KOPT-K1 (cell line): ENCODE data around the gene LSMEM2.
"Not testable (repeated sequence)": the region's sequence is repeated elsewhere in the genome, so short reads cannot be mapped to it uniquely, and the experiment has no call there.

Source experiments
- H3K27ac ChIP-seq: fragments of 200-600 bp; sonication (generic); 2 replicates; pipeline ENCODE4 v1.5.1; 2016; ENCODE audit warnings: antibody characterized with exemption, mild to moderate bottlenecking, low read depth, low read length; ENCODE audit not compliant: poor library complexity, severe bottlenecking
- H3K36me3 ChIP-seq: fragments of 200-600 bp; sonication (generic); 2 replicates; pipeline ENCODE4 v1.5.1; 2017; ENCODE audit warnings: antibody characterized with exemption, mild to moderate bottlenecking, low read length, moderate library complexity; ENCODE audit not compliant: insufficient read depth
- H3K9me3 ChIP-seq: fragments of 200-600 bp; sonication (generic); 2 replicates; pipeline ENCODE4 v1.5.1; 2017; ENCODE audit warnings: antibody characterized with exemption, low read length, mild to moderate bottlenecking; ENCODE audit not compliant: insufficient read depth, poor library complexity, severe bottlenecking

The LSMEM2 gene

GRCh38 chr3:50256978-50257890 lies 21.7 kb upstream of the LSMEM2 start:
- Histone ChIP-seq H3K9me3 (no peaks in the 10 kb centered on the region), H3K36me3 (peaks cover 76% of the 10 kb centered on the region), H3K27ac (no peak overlapping the region)

GRCh38 chr3:50258029-50258680 lies 20.7 kb upstream of the LSMEM2 start:
- H3K36me3 ChIP-seq: peaks cover 67% of the 10 kb centered on the region
- no peak overlapping the region for H3K27ac ChIP-seq
- H3K9me3 ChIP-seq: no peaks in the 10 kb centered on the region

- H3K36me3 ChIP-seq: peaks cover 59% of the 10 kb centered on the region
- H3K27ac ChIP-seq: no peak overlapping the region
- no peaks in the 10 kb centered on the region for H3K9me3 ChIP-seq
Measured at GRCh38 chr3:50258979-50259378, 19.9 kb upstream of the LSMEM2 start.

- peaks cover 53% of the 10 kb centered on the region for H3K36me3 ChIP-seq
- H3K9me3 ChIP-seq: no peaks in the 10 kb centered on the region
- no peak overlapping the region for H3K27ac ChIP-seq
Measured at GRCh38 chr3:50259432-50260026, 19.4 kb upstream of the LSMEM2 start.

- Histone ChIP-seq H3K9me3 (no peaks in the 10 kb centered on the region), H3K27ac (peak overlapping the region; percentile 27), H3K36me3 (peaks cover 46% of the 10 kb centered on the region)
Measured at GRCh38 chr3:50260027-50260941, 18.6 kb upstream of the LSMEM2 start.

GRCh38 chr3:50260942-50261441 lies 17.9 kb upstream of the LSMEM2 start:
- H3K27ac ChIP-seq: no peak overlapping the region
- no peaks in the 10 kb centered on the region for H3K9me3 ChIP-seq
- H3K36me3 ChIP-seq: peaks cover 39% of the 10 kb centered on the region

GRCh38 chr3:50261505-50261904 lies 17.4 kb upstream of the LSMEM2 start:
- H3K9me3 ChIP-seq: no peaks in the 10 kb centered on the region
- no peak overlapping the region for H3K27ac ChIP-seq
- peaks cover 33% of the 10 kb centered on the region for H3K36me3 ChIP-seq

GRCh38 chr3:50262200-50262599 lies 16.7 kb upstream of the LSMEM2 start:
- H3K9me3 ChIP-seq, H3K27ac ChIP-seq: not testable (repeated sequence)
- H3K36me3 ChIP-seq: peaks cover 27% of the 10 kb centered on the region

- no peak overlapping the region for H3K27ac ChIP-seq
- no peaks in the 10 kb centered on the region for H3K9me3 ChIP-seq
- peaks cover 21% of the 10 kb centered on the region for H3K36me3 ChIP-seq
Measured at GRCh38 chr3:50262778-50263177, 16.1 kb upstream of the LSMEM2 start.

GRCh38 chr3:50263478-50264382 lies 15.2 kb upstream of the LSMEM2 start:
- Histone ChIP-seq H3K36me3 (peaks cover 11% of the 10 kb centered on the region), H3K9me3 (no peaks in the 10 kb centered on the region), H3K27ac (no peak overlapping the region)

GRCh38 chr3:50264383-50264963 lies 14.4 kb upstream of the LSMEM2 start:
- no peak overlapping the region for H3K27ac ChIP-seq
- peaks cover 4% of the 10 kb centered on the region for H3K36me3 ChIP-seq
- no peaks in the 10 kb centered on the region for H3K9me3 ChIP-seq

- Histone ChIP-seq H3K36me3 (no peaks in the 10 kb centered on the region), H3K27ac (no peak overlapping the region), H3K9me3 (no peaks in the 10 kb centered on the region)
Measured at GRCh38 chr3:50264964-50265485, 13.9 kb upstream of the LSMEM2 start.

GRCh38 chr3:50265571-50265970 lies 13.3 kb upstream of the LSMEM2 start:
- Histone ChIP-seq H3K36me3 (no peaks in the 10 kb centered on the region), H3K27ac (no peak overlapping the region), H3K9me3 (no peaks in the 10 kb centered on the region)
